Measurements from ENCODE around the gene DMBT1. TPM values are rescaled to one million over a fixed set of nuclear protein-coding genes. Genes with fewer than 3 reads are reported as not detected.

The DMBT1 gene
- polyA plus RNA-seq, 3 donors from 2014 or later = not detected

- Mint-ChIP-seq H3K27me3 (ENCODE audit: low read depth in 3 of 3) (peaks cover 0 to 3% (median 2%) of the 10 kb centered on the region in 3 donors), H3K27ac (no peak overlapping the region), H3K4me3 (no peak overlapping the region), H3K4me1 (no peaks in the 10 kb centered on the region), H3K9me3 (no peaks in the 10 kb centered on the region), H3K36me3 (no peaks in the 10 kb centered on the region)
- DNase-seq = no peak
Measured at GRCh38 chr10:122630526-122630925, 70.0 kb downstream of the DMBT1 start.

DNA sequence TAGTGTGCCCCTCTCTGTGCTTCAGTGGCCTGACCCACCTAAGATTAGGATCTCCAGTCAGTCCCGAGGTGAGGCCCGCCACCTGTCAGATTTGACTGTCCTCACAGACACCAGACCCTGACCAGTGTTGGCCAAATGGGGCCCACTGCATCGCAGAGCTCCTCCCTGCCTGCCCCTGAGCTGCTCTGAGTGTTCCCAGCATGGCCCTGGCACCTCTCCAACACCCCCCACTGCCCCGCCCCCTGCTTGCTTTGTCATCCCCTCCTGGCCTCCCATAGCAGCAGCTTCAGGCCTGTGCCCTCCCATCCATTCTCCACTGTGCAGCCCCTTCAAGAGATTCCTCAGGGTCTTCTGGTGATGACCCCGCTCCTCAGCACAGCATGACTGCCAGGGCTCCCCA, 71.5 kb downstream of the DMBT1 start:
- no peak overlapping the region for H3K27ac Mint-ChIP-seq
- no peak for DNase-seq
- H3K4me3 Mint-ChIP-seq = no peak overlapping the region
- H3K4me1 Mint-ChIP-seq = no peaks in the 10 kb centered on the region
- no peaks in the 10 kb centered on the region for H3K9me3 Mint-ChIP-seq
- no peaks in the 10 kb centered on the region for H3K36me3 Mint-ChIP-seq
- H3K27me3 Mint-ChIP-seq (ENCODE audit: low read depth in 3 of 3) = peaks cover 3 to 5% (median 4%) of the 10 kb centered on the region in 3 donors

- Mint-ChIP-seq H3K4me3 (no peak overlapping the region), H3K9me3 (no peaks in the 10 kb centered on the region), H3K36me3 (no peaks in the 10 kb centered on the region), H3K27me3 (ENCODE audit: low read depth in 3 of 3) (peaks cover 3 to 6% (median 5%) of the 10 kb centered on the region in 3 donors), H3K4me1 (no peaks in the 10 kb centered on the region), H3K27ac (no peak overlapping the region)
- DNase-seq = no peak
Measured at GRCh38 chr10:122632576-122632975, 72.0 kb downstream of the DMBT1 start.

DNA sequence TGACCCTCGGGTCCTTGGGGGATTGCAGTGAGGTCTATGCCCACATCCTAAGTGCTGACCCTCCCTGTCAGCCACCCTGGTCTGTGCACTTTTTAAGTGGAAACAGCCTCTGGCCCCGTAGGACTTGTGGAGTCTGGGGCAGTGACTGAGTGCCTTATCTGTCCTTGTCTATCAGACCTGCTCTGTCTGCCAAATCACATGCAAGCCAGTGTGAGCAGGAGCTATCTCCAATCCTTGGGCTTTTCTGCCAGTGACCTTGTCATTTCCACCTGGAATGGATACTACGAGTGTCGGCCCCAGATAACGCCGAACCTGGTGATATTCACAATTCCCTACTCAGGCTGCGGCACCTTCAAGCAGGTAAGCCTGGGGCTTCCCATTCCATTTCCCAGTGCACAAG, 76.4 kb downstream of the DMBT1 start:
- no peaks in the 10 kb centered on the region for H3K36me3 Mint-ChIP-seq
- no peak overlapping the region for H3K27ac Mint-ChIP-seq
- H3K4me3 Mint-ChIP-seq = no peak overlapping the region
- H3K27me3 Mint-ChIP-seq (ENCODE audit: low read depth in 3 of 3) = peaks cover 2 to 6% (median 6%) of the 10 kb centered on the region in 3 donors
- no peaks in the 10 kb centered on the region for H3K4me1 Mint-ChIP-seq
- DNase-seq = no peak
- no peaks in the 10 kb centered on the region for H3K9me3 Mint-ChIP-seq

GRCh38 chr10:122637376-122637775, 76.8 kb downstream of the DMBT1 start:
- Mint-ChIP-seq H3K27ac (no peak overlapping the region), H3K4me3 (no peak overlapping the region), H3K36me3 (no peaks in the 10 kb centered on the region), H3K27me3 (ENCODE audit: low read depth in 3 of 3) (peaks cover 2 to 6% (median 6%) of the 10 kb centered on the region in 3 donors), H3K4me1 (no peaks in the 10 kb centered on the region), H3K9me3 (no peaks in the 10 kb centered on the region)
- DNase-seq = no peak

- Mint-ChIP-seq H3K4me1 (no peaks in the 10 kb centered on the region), H3K36me3 (no peaks in the 10 kb centered on the region), H3K9me3 (no peaks in the 10 kb centered on the region), H3K27me3 (ENCODE audit: low read depth in 3 of 3) (peaks cover 2 to 6% (median 6%) of the 10 kb centered on the region in 3 donors), H3K27ac (no peak overlapping the region), H3K4me3 (no peak overlapping the region)
- no peak for DNase-seq
Measured at GRCh38 chr10:122638106-122638505, 77.6 kb downstream of the DMBT1 start.

GRCh38 chr10:122639801-122640200, 79.2 kb downstream of the DMBT1 start:
- no peaks in the 10 kb centered on the region for H3K4me1 Mint-ChIP-seq

GRCh38 chr10:122640921-122641320, 80.4 kb downstream of the DMBT1 start:
- Mint-ChIP-seq H3K4me1 (no peaks in the 10 kb centered on the region), H3K36me3 (no peaks in the 10 kb centered on the region), H3K9me3 (no peaks in the 10 kb centered on the region), H3K27me3 (ENCODE audit: low read depth in 3 of 3) (peaks cover 2 to 7% (median 4%) of the 10 kb centered on the region in 3 donors), H3K4me3 (no peak overlapping the region), H3K27ac (no peak overlapping the region)
- DNase-seq = no peak

More at GRCh38 chr10:122639801-122640200, 79.2 kb downstream of the DMBT1 start:
- Mint-ChIP-seq H3K36me3 (no peaks in the 10 kb centered on the region), H3K27ac (no peak overlapping the region), H3K4me3 (no peak overlapping the region), H3K9me3 (no peaks in the 10 kb centered on the region), H3K27me3 (ENCODE audit: low read depth in 3 of 3) (peaks cover 2 to 8% (median 6%) of the 10 kb centered on the region in 3 donors)
- DNase-seq = no peak

GRCh38 chr10:122642726-122643605, 82.4 kb downstream of the DMBT1 start:
- Mint-ChIP-seq H3K9me3 (no peaks in the 10 kb centered on the region), H3K36me3 (no peaks in the 10 kb centered on the region), H3K4me3 (no peak overlapping the region), H3K27me3 (ENCODE audit: low read depth in 3 of 3) (peaks cover 0 to 4% (median 2%) of the 10 kb centered on the region in 3 donors), H3K4me1 (no peaks in the 10 kb centered on the region), H3K27ac (no peak overlapping the region)
- no peak for DNase-seq

- no peak for DNase-seq
- Mint-ChIP-seq H3K9me3 (no peaks in the 10 kb centered on the region), H3K36me3 (no peaks in the 10 kb centered on the region), H3K4me1 (no peaks in the 10 kb centered on the region), H3K4me3 (no peak overlapping the region), H3K27me3 (ENCODE audit: low read depth in 3 of 3) (peaks cover 0 to 4% (median 0%) of the 10 kb centered on the region in 3 donors), H3K27ac (no peak overlapping the region)
Measured at GRCh38 chr10:122643931-122644534, 83.5 kb downstream of the DMBT1 start.

DNA sequence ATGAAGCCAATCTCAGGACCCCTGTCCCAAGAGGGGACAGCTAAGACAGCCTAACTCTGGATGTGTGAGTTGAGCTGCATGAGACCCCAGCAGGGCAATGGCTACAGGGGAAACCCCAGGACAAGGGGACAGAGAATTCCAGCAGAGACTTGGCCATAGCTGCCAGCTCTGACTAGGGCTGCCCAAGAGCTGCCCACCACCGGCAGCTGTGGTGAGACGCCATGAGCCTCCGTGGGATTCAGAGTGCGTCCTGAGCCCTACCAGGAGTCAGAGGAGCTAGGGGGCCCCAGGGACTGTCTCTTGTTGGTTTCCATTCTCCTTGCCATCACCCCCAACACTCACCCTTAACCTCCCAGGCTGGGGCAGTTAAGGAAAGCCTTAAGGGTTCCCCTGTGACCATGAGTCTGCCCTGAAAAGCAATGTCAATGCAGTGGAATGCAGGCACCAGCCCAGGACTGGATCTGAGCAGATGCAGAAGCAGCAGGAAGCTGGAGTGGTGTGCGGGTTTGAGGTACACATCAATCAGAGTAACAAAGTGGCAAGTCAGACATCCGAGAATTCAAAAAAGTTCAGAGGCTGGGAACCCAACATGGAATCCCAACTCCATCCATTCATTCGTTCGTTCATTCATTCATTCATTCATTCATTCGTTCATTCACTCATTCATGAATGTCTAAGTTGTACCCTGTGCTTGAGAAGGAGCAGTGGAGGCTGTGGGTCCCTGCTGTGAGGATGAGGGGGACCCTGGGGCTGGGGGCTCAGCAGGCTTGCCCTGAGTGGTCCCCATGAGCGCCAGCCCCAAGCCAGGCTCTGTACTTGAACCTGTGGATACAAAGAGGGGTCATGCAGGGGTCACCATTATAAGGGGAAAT, 86.2 kb downstream of the DMBT1 start:
- no peak for DNase-seq
- H3K4me3 Mint-ChIP-seq = no peak overlapping the region
- peaks cover 1 to 10% (median 3%) of the 10 kb centered on the region in 3 donors for H3K27me3 Mint-ChIP-seq (ENCODE audit: low read depth in 3 of 3)
- H3K4me1 Mint-ChIP-seq = no peaks in the 10 kb centered on the region
- no peaks in the 10 kb centered on the region for H3K9me3 Mint-ChIP-seq
- no peaks in the 10 kb centered on the region for H3K36me3 Mint-ChIP-seq
- no peak overlapping the region for H3K27ac Mint-ChIP-seq

DNA sequence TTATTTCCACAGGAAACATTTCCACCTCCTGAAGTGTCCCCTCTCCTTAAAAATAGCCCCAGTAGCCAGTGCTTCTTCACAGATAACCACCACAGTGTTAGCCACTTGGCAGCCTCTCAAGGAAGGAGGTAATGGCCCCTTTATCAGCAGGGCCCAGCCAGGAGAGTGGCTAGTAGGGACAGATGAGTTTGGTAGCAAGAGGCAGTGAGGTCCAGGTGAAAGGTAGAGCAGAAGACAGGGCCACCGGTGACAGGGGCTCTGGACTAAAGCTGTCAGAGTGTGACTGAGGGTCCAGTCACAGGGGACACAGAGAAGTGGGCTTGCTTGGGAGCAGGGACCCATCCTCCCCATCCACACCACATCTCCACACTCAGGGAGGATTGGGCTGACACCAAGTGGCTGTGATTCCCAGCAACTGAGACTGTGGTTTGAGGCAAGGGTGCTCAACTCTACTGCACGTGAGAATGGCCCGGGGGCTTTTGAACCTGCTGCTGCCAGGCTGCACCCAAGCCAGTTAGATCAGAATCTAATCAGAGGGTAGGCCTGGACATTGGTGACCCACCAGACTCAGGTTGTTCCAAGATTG, 86.9 kb downstream of the DMBT1 start:
- H3K27ac Mint-ChIP-seq = no peak overlapping the region
- no peak for DNase-seq
- H3K27me3 Mint-ChIP-seq (ENCODE audit: low read depth in 3 of 3) = peaks cover 3 to 10% (median 6%) of the 10 kb centered on the region in 3 donors
- H3K9me3 Mint-ChIP-seq = no peaks in the 10 kb centered on the region
- no peaks in the 10 kb centered on the region for H3K36me3 Mint-ChIP-seq
- no peaks in the 10 kb centered on the region for H3K4me1 Mint-ChIP-seq
- no peak overlapping the region for H3K4me3 Mint-ChIP-seq

GRCh38 chr10:122648599-122649428, 88.3 kb downstream of the DMBT1 start:
- no peaks in the 10 kb centered on the region for H3K4me1 Mint-ChIP-seq
- H3K4me3 Mint-ChIP-seq = no peak overlapping the region
- H3K36me3 Mint-ChIP-seq = no peaks in the 10 kb centered on the region
- DNase-seq = no peak
- H3K9me3 Mint-ChIP-seq = no peaks in the 10 kb centered on the region
- H3K27ac Mint-ChIP-seq = no peak overlapping the region
- peaks cover 3 to 10% (median 7%) of the 10 kb centered on the region in 3 donors for H3K27me3 Mint-ChIP-seq (ENCODE audit: low read depth in 3 of 3)
